NCI-H2171 (cell line): ENCODE data around the gene TMEM97.

Experiments
- DNase-seq: peaks from one replicate; lab custom pipeline; 2025; lab: John Stamatoyannopoulos, UW

TMEM97 gene

GRCh38 chr17:28317099-28317965 lies 1.7 kb upstream of the TMEM97 start:
- no peak for DNase-seq

- peak; percentile 12 for DNase-seq
Measured at GRCh38 chr17:28317966-28318758, 838 bp upstream of the TMEM97 start.

GRCh38 chr17:28319598-28319935 lies 567 bp downstream of the TMEM97 start:
- DNase-seq: no peak

GRCh38 chr17:28320215-28321061 lies 1.4 kb downstream of the TMEM97 start:
- DNase-seq: no peak

GRCh38 chr17:28324267-28324745 lies 5.3 kb downstream of the TMEM97 start:
- DNase-seq: no peak

GRCh38 chr17:28324781-28325180 lies 5.8 kb downstream of the TMEM97 start:
- no peak for DNase-seq

GRCh38 chr17:28325211-28325610 lies 6.2 kb downstream of the TMEM97 start:
- DNase-seq: no peak

GRCh38 chr17:28326114-28326513 lies 7.1 kb downstream of the TMEM97 start:
- no peak for DNase-seq

- DNase-seq: no peak
Measured at GRCh38 chr17:28327031-28327607, 8.1 kb downstream of the TMEM97 start.

- no peak for DNase-seq
Measured at GRCh38 chr17:28327709-28328108, 8.7 kb downstream of the TMEM97 start.

- no peak for DNase-seq
Measured at GRCh38 chr17:28328325-28328724, 9.3 kb downstream of the TMEM97 start.

GRCh38 chr17:28330671-28331070 lies 11.7 kb downstream of the TMEM97 start:
- no peak for DNase-seq

GRCh38 chr17:28331891-28332420 lies 13.0 kb downstream of the TMEM97 start:
- no peak for DNase-seq

GRCh38 chr17:28333083-28333746 lies 14.2 kb downstream of the TMEM97 start:
- no peak for DNase-seq

- DNase-seq: no peak
Measured at GRCh38 chr17:28334171-28334570, 15.2 kb downstream of the TMEM97 start.

GRCh38 chr17:28334666-28335200 lies 15.7 kb downstream of the TMEM97 start:
- DNase-seq: no peak

- DNase-seq: peak; percentile 99
Measured at GRCh38 chr17:28335201-28335958, 16.4 kb downstream of the TMEM97 start, which contains the start of the genes IFT20 and TNFAIP1. Gene IFT20 (minus strand): TSS chr17:28335472. CDS start chr17:28331985, 3,487 bp downstream. Gene TNFAIP1 (plus strand): TSS chr17:28335761. CDS start chr17:28339522, 3,761 bp downstream.

GRCh38 chr17:28335959-28336871 lies 17.2 kb downstream of the TMEM97 start:
- peak; percentile 37 for DNase-seq
